ENCODE data around the gene TRAPPC14.

DNA sequence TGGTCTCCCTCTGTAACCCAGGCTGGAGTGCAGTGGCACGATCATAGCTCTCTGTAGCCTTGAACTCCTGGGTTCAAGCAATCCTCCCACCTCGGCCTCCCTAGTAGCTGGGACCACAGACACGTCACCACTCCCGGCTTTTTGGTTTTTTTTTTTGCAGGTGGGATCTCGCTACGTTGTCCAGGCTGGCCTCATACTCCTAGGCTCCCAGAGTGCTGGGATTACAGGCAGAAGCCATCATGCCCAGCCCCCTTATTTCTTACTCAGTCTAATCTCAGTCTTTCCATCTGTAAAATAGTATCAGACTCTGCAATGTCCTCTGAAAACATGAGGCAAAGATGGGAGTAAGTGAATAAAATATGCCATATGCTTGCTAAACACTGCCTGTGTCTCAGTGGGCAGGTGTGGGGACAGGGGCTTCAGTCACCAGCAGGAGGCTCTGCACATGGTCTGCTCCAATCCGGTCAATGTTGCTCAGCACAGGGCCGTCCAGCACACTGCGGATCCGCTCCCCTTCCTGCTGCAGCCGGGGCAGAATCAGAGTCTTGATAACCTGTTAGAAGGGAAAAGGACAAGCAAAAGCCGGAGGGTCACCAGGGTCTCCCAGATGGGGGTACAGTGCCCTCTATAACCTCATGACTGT lies 48.9 kb downstream of the TRAPPC14 start:
- TF ChIP-seq, protein P1, sequence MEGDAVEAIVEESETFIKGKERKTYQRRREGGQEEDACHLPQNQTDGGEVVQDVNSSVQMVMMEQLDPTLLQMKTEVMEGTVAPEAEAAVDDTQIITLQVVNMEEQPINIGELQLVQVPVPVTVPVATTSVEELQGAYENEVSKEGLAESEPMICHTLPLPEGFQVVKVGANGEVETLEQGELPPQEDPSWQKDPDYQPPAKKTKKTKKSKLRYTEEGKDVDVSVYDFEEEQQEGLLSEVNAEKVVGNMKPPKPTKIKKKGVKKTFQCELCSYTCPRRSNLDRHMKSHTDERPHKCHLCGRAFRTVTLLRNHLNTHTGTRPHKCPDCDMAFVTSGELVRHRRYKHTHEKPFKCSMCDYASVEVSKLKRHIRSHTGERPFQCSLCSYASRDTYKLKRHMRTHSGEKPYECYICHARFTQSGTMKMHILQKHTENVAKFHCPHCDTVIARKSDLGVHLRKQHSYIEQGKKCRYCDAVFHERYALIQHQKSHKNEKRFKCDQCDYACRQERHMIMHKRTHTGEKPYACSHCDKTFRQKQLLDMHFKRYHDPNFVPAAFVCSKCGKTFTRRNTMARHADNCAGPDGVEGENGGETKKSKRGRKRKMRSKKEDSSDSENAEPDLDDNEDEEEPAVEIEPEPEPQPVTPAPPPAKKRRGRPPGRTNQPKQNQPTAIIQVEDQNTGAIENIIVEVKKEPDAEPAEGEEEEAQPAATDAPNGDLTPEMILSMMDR (IDR thresholded peaks at IDR 0.05; ENCODE audit: low read depth, low read length), result peak; percentile 24
- no peak for TF ChIP-seq POLR2A (IDR thresholded peaks at IDR 0.05; ENCODE audit: extremely low read depth, insufficient read length)
- TF ChIP-seq MYC (IDR thresholded peaks at IDR 0.05; ENCODE audit: low read depth, low read length), result no peak
- TF ChIP-seq, protein P2, sequence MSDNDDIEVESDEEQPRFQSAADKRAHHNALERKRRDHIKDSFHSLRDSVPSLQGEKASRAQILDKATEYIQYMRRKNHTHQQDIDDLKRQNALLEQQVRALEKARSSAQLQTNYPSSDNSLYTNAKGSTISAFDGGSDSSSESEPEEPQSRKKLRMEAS (IDR thresholded peaks at IDR 0.05; ENCODE audit: low read depth, low read length), result no peak
